Measurements from ENCODE around the gene MCOLN1. TPM values are rescaled to one million over a fixed set of nuclear protein-coding genes. Genes with fewer than 3 reads are reported as not detected.
A peak's percentile ranks its signal among the peaks of the same experiment; 100 is the strongest.

The MCOLN1 gene
- total and polyA plus RNA-seq, 2 of the 8 experiments (the other 6 are each of a cell fraction or from before 2014, with no cell fraction given), result 19.1 to 40.0 TPM

DNA sequence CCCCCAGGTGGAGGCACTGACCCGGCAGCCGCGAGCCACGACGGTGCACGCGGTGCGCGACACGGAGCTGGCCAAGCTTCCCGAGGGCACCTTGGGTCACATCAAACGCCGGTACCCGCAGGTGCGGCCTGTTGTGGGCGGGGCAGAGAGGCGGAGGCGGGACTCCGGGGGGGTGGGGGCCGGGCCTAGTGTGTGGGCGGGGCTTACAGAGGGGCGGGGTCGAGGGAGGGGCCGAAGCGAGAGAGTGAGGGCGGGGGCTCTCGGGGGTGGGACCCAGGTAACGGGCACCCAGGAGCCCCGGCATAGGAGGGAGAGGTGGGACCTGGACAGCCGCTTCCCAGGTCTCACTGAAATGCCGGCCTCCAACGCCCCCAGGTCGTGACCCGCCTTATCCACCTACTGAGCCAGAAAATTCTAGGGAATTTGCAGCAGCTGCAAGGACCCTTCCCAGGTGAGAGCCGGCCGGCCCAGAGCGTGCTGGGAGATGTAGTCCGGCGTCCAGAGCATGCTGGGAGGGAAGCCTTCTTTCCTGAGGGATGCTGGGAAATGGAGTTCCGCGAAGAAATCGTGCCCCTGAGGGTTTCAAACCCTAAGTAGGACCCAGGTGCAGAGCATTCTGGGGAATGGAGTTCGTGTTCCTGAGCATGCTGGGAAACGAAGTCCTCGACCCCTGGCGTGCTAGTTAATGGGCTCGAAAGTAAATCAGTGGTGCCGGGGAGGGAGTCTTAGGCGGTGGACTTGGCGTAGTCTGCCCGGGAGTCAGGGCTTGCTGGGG is 28.8 kb downstream of the MCOLN1 start (continued):
- TF ChIP-seq, protein P1, sequence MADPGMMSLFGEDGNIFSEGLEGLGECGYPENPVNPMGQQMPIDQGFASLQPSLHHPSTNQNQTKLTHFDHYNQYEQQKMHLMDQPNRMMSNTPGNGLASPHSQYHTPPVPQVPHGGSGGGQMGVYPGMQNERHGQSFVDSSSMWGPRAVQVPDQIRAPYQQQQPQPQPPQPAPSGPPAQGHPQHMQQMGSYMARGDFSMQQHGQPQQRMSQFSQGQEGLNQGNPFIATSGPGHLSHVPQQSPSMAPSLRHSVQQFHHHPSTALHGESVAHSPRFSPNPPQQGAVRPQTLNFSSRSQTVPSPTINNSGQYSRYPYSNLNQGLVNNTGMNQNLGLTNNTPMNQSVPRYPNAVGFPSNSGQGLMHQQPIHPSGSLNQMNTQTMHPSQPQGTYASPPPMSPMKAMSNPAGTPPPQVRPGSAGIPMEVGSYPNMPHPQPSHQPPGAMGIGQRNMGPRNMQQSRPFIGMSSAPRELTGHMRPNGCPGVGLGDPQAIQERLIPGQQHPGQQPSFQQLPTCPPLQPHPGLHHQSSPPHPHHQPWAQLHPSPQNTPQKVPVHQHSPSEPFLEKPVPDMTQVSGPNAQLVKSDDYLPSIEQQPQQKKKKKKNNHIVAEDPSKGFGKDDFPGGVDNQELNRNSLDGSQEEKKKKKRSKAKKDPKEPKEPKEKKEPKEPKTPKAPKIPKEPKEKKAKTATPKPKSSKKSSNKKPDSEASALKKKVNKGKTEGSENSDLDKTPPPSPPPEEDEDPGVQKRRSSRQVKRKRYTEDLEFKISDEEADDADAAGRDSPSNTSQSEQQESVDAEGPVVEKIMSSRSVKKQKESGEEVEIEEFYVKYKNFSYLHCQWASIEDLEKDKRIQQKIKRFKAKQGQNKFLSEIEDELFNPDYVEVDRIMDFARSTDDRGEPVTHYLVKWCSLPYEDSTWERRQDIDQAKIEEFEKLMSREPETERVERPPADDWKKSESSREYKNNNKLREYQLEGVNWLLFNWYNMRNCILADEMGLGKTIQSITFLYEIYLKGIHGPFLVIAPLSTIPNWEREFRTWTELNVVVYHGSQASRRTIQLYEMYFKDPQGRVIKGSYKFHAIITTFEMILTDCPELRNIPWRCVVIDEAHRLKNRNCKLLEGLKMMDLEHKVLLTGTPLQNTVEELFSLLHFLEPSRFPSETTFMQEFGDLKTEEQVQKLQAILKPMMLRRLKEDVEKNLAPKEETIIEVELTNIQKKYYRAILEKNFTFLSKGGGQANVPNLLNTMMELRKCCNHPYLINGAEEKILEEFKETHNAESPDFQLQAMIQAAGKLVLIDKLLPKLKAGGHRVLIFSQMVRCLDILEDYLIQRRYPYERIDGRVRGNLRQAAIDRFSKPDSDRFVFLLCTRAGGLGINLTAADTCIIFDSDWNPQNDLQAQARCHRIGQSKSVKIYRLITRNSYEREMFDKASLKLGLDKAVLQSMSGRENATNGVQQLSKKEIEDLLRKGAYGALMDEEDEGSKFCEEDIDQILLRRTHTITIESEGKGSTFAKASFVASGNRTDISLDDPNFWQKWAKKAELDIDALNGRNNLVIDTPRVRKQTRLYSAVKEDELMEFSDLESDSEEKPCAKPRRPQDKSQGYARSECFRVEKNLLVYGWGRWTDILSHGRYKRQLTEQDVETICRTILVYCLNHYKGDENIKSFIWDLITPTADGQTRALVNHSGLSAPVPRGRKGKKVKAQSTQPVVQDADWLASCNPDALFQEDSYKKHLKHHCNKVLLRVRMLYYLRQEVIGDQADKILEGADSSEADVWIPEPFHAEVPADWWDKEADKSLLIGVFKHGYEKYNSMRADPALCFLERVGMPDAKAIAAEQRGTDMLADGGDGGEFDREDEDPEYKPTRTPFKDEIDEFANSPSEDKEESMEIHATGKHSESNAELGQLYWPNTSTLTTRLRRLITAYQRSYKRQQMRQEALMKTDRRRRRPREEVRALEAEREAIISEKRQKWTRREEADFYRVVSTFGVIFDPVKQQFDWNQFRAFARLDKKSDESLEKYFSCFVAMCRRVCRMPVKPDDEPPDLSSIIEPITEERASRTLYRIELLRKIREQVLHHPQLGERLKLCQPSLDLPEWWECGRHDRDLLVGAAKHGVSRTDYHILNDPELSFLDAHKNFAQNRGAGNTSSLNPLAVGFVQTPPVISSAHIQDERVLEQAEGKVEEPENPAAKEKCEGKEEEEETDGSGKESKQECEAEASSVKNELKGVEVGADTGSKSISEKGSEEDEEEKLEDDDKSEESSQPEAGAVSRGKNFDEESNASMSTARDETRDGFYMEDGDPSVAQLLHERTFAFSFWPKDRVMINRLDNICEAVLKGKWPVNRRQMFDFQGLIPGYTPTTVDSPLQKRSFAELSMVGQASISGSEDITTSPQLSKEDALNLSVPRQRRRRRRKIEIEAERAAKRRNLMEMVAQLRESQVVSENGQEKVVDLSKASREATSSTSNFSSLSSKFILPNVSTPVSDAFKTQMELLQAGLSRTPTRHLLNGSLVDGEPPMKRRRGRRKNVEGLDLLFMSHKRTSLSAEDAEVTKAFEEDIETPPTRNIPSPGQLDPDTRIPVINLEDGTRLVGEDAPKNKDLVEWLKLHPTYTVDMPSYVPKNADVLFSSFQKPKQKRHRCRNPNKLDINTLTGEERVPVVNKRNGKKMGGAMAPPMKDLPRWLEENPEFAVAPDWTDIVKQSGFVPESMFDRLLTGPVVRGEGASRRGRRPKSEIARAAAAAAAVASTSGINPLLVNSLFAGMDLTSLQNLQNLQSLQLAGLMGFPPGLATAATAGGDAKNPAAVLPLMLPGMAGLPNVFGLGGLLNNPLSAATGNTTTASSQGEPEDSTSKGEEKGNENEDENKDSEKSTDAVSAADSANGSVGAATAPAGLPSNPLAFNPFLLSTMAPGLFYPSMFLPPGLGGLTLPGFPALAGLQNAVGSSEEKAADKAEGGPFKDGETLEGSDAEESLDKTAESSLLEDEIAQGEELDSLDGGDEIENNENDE (IDR thresholded peaks at IDR 0.05; ENCODE audit: insufficient replicate concordance, low read length), result no peak
- TF ChIP-seq SUZ12 (IDR thresholded peaks at IDR 0.05; ENCODE audit: low read length) (no peak), GTF2F1 (IDR thresholded peaks at IDR 0.05; ENCODE audit: borderline replicate concordance, low read depth, low read length) (no peak), HDAC6 (IDR thresholded peaks at IDR 0.05; ENCODE audit: low read depth, low read length) (no peak), BCL11A (IDR thresholded peaks at IDR 0.05; ENCODE audit: low read depth in 2 of 2, low read length in 2 of 2) (no peak), SIX5 (IDR thresholded peaks at IDR 0.05; ENCODE audit: low read depth, low read length) (peak; percentile 100), NRF1 (IDR thresholded peaks at IDR 0.05; ENCODE audit: low read depth, low read length) (no peak), POLR2AphosphoS5 (IDR thresholded peaks at IDR 0.05; ENCODE audit: low read depth, low read length) (no peak), SP1 (IDR thresholded peaks at IDR 0.05; ENCODE audit: low read depth, low read length) (peak; percentile 87), SAP30 (IDR thresholded peaks at IDR 0.05; ENCODE audit: insufficient read depth, insufficient replicate concordance, low read length) (no peak), CBX5 (IDR thresholded peaks at IDR 0.05; ENCODE audit: low read depth, low read length) (no peak)
